Measurements from ENCODE around the gene CYTL1. TPM values are rescaled to one million over a fixed set of nuclear protein-coding genes. Genes with fewer than 3 reads are reported as not detected.

The CYTL1 gene, protein sequence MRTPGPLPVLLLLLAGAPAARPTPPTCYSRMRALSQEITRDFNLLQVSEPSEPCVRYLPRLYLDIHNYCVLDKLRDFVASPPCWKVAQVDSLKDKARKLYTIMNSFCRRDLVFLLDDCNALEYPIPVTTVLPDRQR
- 0.30 and 1.5 TPM in 2 replicates for total RNA-seq

GRCh38 chr4:5019274-5019673 lies at the start of gene CYTL1:
Gene CYTL1 (minus strand): TSS chr4:5019458. CDS start chr4:5019445, 13 bp downstream.

GRCh38 chr4:5051278-5052203 lies 32.3 kb upstream of the CYTL1 start, which contains the start of gene STK32B:
Gene STK32B (plus strand): TSS chr4:5051480.

Other genes starting within 250 kb of the CYTL1 start
- 5.3 and 9.0 TPM in 2 replicates for gene MSX1, start 159.8 kb downstream of the CYTL1 start, total RNA-seq
- gene STK32B, start 32.0 kb upstream of the CYTL1 start, total RNA-seq: 0.59 and 1.6 TPM in 2 replicates

All from smooth muscle cell of the umbilical artery (primary cell).